Stimulated activated CD8-positive, alpha-beta memory T cell treated with anti-CD3 and anti-CD28 coated beads, Interleukin-7, amount 100 ng/mL, for 24 hours (primary cell): Measurements from ENCODE around the gene MPZ.
"Not testable (repeated sequence)": the region's sequence is repeated elsewhere in the genome, so short reads cannot be mapped to it uniquely, and the experiment has no call there.

ENCODE experiments used
- DNase-seq: peaks from one replicate; pipeline ENCODE4 v3.0.0-alpha.2; 2020; ENCODE audit warnings: low read depth

Gene MPZ

DNA sequence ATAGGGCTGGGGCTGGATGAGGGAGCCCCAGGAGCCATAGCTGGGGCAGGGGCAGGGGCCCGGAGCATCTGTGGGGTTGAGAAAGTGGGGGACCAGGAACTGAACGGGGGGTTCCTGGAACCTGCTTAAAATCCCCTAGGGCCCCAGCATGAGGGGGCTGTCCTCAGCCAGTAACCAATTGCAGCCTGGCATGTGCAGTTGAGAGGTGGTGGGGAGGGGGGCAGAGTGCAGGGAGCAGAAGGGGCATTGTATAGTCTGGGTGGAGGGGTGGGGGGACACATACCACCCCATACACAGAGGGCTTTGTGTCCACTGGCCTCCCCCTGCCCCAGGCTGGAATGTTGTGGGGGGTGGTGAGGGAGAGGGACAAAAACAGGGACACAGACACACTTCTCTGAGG, at the start of gene MPZ:
TSS of gene MPZ (minus strand) at position 101 of the 400 bp plus-strand sequence. CDS start at position 38, 63 bp downstream.
- DNase-seq = no peak

GRCh38 chr1:161359291-161359690, 49.5 kb upstream of the MPZ start:
- no peak for DNase-seq

- DNase-seq = no peak
Measured at GRCh38 chr1:161357073-161357472, 47.3 kb upstream of the MPZ start.

GRCh38 chr1:161351482-161351881, 41.7 kb upstream of the MPZ start:
- DNase-seq = no peak

- DNase-seq = no peak
Measured at GRCh38 chr1:161350671-161351070, 40.9 kb upstream of the MPZ start.

- DNase-seq = no peak
Measured at GRCh38 chr1:161342821-161343220, 33.1 kb upstream of the MPZ start.

DNA sequence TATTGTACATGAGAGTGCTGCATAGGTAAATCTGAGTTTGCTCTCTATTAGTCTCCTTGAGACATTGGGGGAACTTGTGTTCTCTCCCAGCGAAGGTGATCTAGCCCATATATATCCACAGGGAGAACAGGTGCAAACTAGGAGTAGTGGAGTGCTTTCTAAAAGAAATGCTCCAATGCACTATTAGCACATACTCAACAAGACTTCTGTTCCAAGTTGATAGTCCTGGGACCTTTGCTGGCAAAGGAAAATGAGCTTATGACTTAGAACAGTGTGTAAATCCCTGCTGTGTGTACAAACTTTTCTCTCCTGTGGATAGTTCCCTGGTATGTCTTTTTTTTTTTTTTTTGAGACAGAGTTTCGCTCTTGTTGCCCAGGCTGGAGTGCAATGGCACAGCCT, 32.4 kb upstream of the MPZ start:
- DNase-seq = no peak

DNA sequence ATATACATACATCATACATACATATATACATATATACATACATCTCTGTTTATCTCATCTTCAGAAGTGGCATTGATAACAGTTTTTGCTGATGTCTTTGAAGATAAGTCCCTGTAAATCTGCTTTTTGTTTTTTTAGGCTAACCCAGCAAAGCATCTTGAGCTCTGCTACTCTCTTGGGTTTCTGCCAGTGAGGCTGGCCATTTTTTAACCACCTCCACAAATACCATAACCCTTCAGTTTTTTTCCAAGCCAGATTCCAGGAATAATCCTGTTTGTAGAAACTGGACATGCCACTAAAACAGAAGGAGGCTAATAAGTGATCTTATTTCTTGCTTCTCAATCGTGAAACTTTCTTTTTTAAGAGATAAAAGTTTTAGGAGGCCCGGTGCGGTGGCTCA, 26.0 kb upstream of the MPZ start:
- no peak for DNase-seq

- DNase-seq = no peak
Measured at GRCh38 chr1:161333166-161333565, 23.4 kb upstream of the MPZ start.

DNA sequence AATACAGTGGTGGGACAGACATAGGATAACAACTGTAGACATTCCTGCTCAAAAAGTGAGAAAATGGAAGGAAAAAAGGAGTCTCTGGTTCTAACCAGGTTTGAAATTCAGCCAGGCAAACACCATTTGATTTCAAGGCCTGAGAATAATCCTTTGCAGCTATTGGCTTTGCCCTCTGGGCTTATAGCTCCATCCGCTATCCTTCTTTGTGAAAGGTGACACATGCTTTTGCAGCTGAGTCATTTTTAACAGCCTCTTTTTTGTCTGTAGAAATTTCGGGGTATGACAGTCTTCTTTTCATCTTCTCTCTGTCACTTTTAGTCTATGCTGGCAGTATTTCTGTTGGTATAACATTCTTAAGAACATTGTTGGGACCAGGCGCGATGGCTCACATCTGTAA, 20.6 kb upstream of the MPZ start:
- DNase-seq = no peak

DNA sequence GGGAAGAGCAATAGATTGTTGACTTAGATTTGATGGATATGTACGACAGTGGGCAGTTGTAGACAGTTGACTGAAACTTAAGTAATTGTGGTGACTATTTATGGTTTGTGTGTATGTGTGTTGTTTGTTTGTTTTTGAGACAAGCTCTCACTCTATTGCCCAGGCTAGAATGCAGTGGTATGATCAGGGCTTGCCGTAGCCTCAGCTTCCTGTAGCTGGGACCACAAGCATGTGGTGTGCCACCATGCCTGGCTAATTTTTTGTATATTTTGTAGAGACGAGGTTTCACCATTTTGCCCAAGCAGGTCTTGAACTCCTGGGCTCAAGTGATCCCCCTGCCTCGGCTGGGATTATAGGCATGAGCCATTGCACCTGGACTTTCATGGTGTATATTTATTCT, 14.3 kb upstream of the MPZ start:
- no peak for DNase-seq

DNA sequence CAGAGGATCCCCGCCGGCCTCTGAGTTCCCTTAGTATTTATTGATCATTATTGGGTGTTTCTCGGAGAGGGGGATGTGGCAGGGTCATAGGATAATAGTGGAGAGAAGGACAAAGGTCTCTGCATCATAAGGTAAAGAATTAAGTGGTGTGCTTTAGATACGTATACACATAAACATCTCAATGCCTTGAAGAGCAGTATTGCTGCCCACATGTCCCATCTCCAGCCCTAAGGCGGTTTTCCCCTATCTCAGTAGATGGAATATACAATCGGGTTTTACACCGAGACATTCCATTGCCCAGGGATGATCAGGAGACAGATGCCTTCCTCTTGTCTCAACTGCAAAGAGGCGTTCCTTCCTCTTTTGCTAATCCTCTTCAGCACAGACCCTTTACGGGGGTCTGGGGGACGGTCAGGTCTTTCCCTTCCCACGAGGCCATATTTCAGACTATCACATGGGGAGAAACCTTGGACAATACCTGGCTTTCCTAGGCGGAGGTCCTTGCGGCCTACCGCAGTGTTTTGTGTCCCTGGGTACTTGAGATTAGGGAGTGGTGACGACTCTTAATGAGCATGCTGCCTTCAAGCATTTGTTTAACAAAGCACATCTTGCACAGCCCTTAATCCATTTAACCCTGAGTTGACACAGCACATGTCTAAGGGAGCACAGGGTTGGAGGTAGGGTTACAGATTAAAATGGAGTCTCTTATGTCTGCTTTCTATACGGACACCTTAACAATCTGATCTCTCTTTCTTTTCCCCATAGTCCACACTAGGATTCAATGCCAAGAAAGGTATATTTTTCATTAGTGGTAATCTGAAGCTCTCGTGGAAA, 6.3 kb upstream of the MPZ start:
- not testable (repeated sequence) for DNase-seq

DNA sequence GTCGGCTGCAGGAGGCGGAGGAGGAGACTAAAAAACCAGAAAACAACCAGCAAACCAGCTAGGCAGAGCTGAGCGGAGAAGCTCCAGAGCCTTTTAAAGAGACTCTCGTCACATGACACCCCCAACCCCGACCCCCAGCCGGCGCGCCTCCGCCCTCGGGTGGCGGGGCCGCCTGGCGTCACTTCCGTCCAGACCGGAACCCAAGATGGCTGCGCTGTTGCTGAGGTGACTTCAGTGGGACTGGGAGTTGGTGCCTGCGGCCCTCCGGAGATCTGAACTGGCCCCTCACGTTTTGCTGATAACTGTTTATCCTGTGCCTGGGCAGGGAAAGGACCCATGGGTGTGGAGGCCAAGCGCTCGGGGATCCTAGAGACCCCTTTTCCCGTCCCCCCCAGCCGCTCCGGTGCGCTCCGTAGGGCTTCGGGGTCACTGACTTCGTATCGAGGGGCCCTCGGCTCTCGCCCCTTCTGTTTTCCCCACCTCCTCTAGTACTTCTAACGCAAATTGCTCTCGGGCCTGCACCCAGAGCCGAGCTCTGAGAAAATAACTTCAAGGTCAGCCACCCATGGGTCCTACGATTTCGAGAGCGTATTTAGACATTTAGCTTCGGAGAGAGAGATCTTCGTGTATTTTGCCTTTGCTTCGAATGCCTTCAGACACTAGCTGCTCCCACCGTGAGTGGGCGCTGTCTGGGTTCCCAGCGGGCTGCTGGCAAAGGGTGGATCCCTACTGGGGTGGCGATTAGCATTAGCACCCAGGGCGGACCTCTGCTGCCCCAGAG, 4.6 kb upstream of the MPZ start, which contains the start of gene SDHC:
TSS of gene SDHC (plus strand) at position 181 of the 781 bp plus-strand sequence. CDS start at position 206, 25 bp downstream.
- DNase-seq = peak; percentile 74

DNA sequence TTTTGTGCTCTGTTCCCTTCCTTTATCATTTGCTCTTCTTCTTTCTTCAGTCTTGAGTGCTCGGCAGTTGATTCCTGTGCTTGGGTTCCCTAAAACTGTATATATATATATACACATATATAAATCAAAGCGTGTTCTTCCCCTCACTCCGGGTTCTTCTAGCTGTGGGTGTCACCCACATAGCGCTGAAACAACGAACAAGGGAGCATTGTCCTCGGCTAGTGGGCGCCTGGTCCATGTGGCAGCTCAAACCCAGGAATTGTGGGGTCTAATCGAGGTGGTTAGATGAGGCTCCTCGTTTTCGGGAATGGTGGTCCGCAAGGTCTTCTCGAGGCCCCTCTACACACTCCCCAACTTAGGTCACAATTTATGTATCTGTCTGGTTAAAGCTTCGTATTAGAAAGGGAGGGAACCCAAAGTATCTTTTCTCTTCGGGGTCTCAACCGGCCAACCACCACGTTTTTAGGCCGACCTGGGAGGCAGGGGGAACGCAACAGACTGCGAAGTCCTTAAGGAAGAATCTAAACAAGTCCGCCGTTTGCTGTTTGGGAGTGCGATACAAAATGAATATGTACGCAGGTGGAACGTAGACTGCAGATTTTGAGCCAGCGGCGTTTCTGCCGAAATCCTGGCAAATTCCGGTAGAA, 3.9 kb upstream of the MPZ start:
- no peak for DNase-seq

DNA sequence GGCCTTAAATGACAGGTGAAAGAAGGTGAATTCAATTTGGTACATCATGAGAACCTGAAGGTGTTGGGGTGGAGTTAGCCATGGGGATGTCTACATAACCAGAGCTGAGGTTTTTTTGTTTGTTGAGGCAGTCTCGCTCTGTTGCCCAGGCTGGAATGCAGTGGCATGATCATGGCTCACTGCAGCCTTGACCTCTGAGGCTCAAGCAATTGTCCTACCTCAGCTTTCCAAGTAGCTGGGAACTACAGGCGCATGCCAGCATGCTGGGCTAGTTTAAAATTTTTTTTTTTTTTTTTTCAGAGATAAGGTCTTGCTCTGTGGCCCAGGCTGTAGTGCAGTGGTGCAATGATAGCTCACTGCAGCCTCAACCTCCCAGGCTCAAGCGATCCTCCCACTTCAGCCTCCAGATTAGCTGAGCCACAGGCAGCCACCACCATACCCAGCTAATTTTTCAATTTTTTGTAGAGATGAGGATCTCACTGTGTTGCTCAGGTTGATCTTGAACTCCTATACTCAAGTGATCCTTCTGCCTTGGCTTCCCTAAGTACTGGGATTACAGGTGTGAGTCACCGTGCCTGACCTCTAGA, 1.9 kb upstream of the MPZ start:
- DNase-seq = no peak

DNA sequence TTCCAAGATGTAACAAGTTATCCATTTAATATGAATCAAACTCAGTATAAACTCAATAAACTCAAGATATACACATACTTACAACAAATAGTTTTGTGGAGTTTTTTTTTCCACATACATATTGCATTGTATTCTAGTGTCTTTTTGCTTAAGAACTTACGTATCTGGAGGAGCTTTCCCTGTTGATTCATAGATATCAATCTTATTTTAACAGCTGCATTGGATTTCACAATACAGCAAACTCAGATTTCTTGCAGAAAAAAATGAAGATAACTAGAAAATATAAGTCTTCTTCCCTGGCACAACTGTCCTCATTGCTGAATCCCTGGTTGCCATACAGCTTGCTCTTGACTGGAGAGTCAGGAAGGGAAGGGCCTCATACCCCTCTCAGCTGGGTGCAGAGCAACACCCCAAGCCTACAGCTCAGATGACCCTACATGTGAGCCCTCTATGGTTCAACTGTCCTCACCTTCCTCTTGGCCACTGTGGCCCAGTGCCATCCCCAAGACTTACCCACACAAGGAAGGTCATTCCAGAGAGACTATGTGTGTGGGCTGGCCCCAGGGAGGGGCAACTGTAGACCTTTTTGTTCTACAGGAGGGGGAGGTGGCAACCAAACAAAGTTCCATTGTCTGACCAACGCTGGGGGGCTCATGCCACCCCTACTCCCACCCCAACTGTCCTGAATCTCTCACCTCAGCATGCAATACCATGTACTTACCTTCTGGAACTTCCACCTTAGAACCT, 1.7 kb downstream of the MPZ start:
- no peak for DNase-seq

- no peak for DNase-seq
Measured at GRCh38 chr1:161307230-161307768, 2.5 kb downstream of the MPZ start.

- DNase-seq = peak; percentile 55
Measured at GRCh38 chr1:161305867-161306519, 3.8 kb downstream of the MPZ start.

DNA sequence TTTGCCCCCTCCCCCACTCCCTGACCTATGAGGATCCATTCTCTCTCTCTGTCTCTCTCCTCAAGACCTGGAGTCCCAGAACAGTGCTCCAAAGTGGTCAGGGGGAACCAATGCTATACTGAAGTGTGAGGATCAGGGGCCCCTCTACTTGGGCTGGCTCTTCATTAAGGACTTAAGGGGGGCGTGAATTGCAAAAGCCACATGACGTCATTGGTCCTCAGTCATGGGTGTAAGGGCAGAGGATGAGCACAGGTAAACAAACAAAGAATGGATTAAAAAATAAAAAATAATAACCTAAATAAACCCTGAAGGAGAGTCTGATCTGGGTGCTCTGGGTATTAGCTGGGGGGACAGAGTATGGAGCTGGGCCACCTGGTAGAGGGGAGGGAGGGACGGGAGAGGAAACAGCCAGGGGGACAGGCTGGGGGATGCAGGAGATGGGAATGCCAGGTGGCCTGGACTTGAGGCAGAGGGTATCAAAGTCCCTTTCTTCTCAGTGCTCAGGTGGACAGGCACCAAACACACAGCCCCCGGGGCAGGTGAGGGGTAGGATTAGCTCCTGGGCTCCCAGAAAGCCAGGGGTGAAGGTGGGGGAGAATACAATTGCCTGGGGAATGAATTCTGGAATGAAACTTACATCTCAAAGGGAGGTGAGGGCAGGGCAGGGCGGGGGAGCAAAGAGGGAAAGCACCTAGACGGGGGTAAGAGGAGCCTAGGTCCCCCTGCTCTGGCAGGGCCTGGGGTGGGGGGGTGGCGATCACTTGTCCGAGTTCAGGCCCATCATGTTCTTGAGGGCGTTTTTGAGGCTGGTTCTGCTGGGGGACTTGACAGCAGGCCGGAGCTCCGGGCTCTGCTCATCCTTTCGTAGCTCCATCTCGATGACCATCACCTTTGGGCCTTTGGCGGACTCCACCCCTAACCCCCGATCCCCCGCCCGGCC, 4.6 kb downstream of the MPZ start:
- DNase-seq = no peak

DNA sequence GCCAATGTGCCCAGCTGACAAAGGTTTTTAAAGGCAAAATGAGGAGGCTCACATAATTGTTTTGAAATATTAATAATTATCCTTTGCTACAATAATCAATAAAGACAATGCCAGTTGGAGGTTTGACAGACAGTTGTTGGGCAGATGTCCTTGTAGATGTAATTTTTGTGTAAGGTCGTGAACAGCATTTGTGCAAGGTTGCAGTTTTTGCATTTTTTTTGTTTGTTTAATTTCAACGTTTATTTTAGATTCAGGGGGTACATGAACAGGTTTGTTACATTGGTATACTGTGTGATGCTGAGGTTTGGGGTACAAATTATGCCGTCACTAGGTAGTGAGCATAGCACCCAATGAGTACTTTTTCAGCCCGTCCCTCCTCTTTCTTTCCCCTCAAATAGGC, 9.3 kb downstream of the MPZ start:
- DNase-seq = no peak
